Measurements from ENCODE around the gene RALGAPB.

Gene RALGAPB

GRCh38 chr20:38612751-38613515 lies 140.3 kb downstream of the RALGAPB start:
- DNase-seq (ENCODE audit: low spot score) = no peak

GRCh38 chr20:38615283-38615682 lies 142.6 kb downstream of the RALGAPB start:
- DNase-seq (ENCODE audit: low spot score) = no peak

- no peak for DNase-seq (ENCODE audit: low spot score)
Measured at GRCh38 chr20:38616457-38616856, 143.8 kb downstream of the RALGAPB start.

- DNase-seq (ENCODE audit: low spot score) = no peak
Measured at GRCh38 chr20:38617011-38617829, 144.6 kb downstream of the RALGAPB start.

- DNase-seq (ENCODE audit: low spot score) = no peak
Measured at GRCh38 chr20:38617830-38618196, 145.2 kb downstream of the RALGAPB start.

GRCh38 chr20:38620441-38620840 lies 147.8 kb downstream of the RALGAPB start:
- DNase-seq (ENCODE audit: low spot score) = no peak

- no peak for DNase-seq (ENCODE audit: low spot score)
Measured at GRCh38 chr20:38623061-38623460, 150.4 kb downstream of the RALGAPB start.

- no peak for DNase-seq (ENCODE audit: low spot score)
Measured at GRCh38 chr20:38624084-38624483, 151.4 kb downstream of the RALGAPB start.

GRCh38 chr20:38625896-38626295 lies 153.3 kb downstream of the RALGAPB start:
- DNase-seq (ENCODE audit: low spot score) = no peak

- no peak for DNase-seq (ENCODE audit: low spot score)
Measured at GRCh38 chr20:38626921-38627659, 154.4 kb downstream of the RALGAPB start.

Data from CD4-positive, alpha-beta T cell treated with Interleukin-6 at 100 ng/mL for 8 hours (primary cell).